HepG2 (cell line): ENCODE measurements around the gene NPTXR. TPM values are rescaled to one million over a fixed set of nuclear protein-coding genes. Genes with fewer than 3 reads are reported as not detected.

Experiments used
- GABPB1 ChIP-seq: IDR thresholded peaks from 2 replicates; pipeline ENCODE4 v1.6.1; 2016; ENCODE audit warnings: mild to moderate bottlenecking, missing genetic modification reagents, moderate library complexity, missing compliant biosample characterization
- HIVEP1 ChIP-seq: sonication (generic); formaldehyde crosslinking; IDR thresholded peaks from 2 replicates; pipeline ENCODE4 v1.4.0; 2020; ENCODE audit warnings: mild to moderate bottlenecking, missing genetic modification reagents
- KAT8 ChIP-seq: IDR thresholded peaks from 2 replicates; pipeline ENCODE4 v1.6.1; 2016; ENCODE audit warnings: missing genetic modification reagents, missing compliant biosample characterization
- MAZ ChIP-seq, 2 experiments: sonication (generic) in 1 of 2; formaldehyde crosslinking in 1 of 2; IDR thresholded peaks; 2 replicates each; pipeline versions ENCODE4 v1.5.0 to v1.6.1; 2012 to 2020; ENCODE audit warnings: low read depth in 2 of 2, mild to moderate bottlenecking in 2 of 2, borderline replicate concordance in 1 of 2, improper control_type of control experiment in 1 of 2, low read length in 1 of 2, missing genetic modification reagents in 1 of 2, moderate library complexity in 1 of 2
- MLLT10 ChIP-seq: sonication (generic); formaldehyde crosslinking; IDR thresholded peaks from 2 replicates; pipeline ENCODE4 v1.4.0; 2020; ENCODE audit warnings: missing genetic modification reagents
- MTF2 ChIP-seq: sonication (generic); formaldehyde crosslinking; IDR thresholded peaks from 2 replicates; pipeline ENCODE4 v1.5.0; 2020; ENCODE audit warnings: missing genetic modification reagents, borderline replicate concordance
- MXI1 ChIP-seq: IDR thresholded peaks from 3 replicates; pipeline ENCODE4 v1.6.1; 2012; ENCODE audit warnings: low read depth, low read length, inconsistent platforms, borderline replicate concordance
- NFYB ChIP-seq: sonication (generic); formaldehyde crosslinking; IDR thresholded peaks from 2 replicates; pipeline ENCODE4 v1.4.0; 2020; ENCODE audit warnings: missing genetic modification reagents
- PHF20 ChIP-seq: sonication (generic); formaldehyde crosslinking; IDR thresholded peaks from 2 replicates; pipeline ENCODE4 v1.5.0; 2020; ENCODE audit warnings: mild to moderate bottlenecking, missing genetic modification reagents
- PHF21A ChIP-seq: sonication (generic); formaldehyde crosslinking; IDR thresholded peaks from 2 replicates; pipeline ENCODE4 v1.5.0; 2020; ENCODE audit warnings: mild to moderate bottlenecking, missing genetic modification reagents
- POLR2G ChIP-seq: fragments of 200-400 bp; formaldehyde crosslinking; IDR thresholded peaks from 2 replicates; pipeline ENCODE4 v1.6.1; 2018; ENCODE audit warnings: mild to moderate bottlenecking, low read depth, low read length, moderate library complexity
- RFXANK ChIP-seq: IDR thresholded peaks from 2 replicates; pipeline ENCODE4 v1.6.1; 2016
- SOX13 ChIP-seq, 3 experiments: fragments of 450-650 bp in 1 of 3; sonication (generic) in 1 of 3; formaldehyde crosslinking in 1 of 3; IDR thresholded peaks in 2 of 3; conservative IDR thresholded peaks in 1 of 3; 2 replicates each; pipeline versions ENCODE4 v1.5.0 to v1.6.1; 2016 to 2020; ENCODE audit warnings: antibody characterized with exemption in 1 of 3, mild to moderate bottlenecking in 1 of 3, missing compliant biosample characterization in 1 of 3, missing genetic modification reagents in 1 of 3, moderate library complexity in 1 of 3
- SRY ChIP-seq: sonication (generic); formaldehyde crosslinking; IDR thresholded peaks from 2 replicates; pipeline ENCODE4 v1.8.0; 2022; ENCODE audit warnings: mild to moderate bottlenecking, missing genetic modification reagents
- STAT5B ChIP-seq: sonication (generic); formaldehyde crosslinking; IDR thresholded peaks from 2 replicates; pipeline ENCODE4 v1.4.0; 2020; ENCODE audit warnings: missing genetic modification reagents
- ZFP90 ChIP-seq: sonication (generic); formaldehyde crosslinking; IDR thresholded peaks from 2 replicates; pipeline ENCODE4 v1.8.0; 2022; ENCODE audit warnings: missing genetic modification reagents, mild to moderate bottlenecking, inconsistent platforms, borderline replicate concordance
- ZFX ChIP-seq: sonication (generic); formaldehyde crosslinking; IDR thresholded peaks from 2 replicates; pipeline ENCODE4 v1.4.0; 2020; ENCODE audit warnings: mild to moderate bottlenecking, low read depth, missing genetic modification reagents, moderate library complexity
- ZNF333 ChIP-seq: sonication (generic); formaldehyde crosslinking; IDR thresholded peaks from 2 replicates; pipeline ENCODE4 v1.4.0; 2020; ENCODE audit warnings: mild to moderate bottlenecking, missing genetic modification reagents, borderline replicate concordance
- ZNF367 ChIP-seq: sonication (generic); formaldehyde crosslinking; IDR thresholded peaks from 2 replicates; pipeline ENCODE4 v1.4.0; 2020; ENCODE audit warnings: missing genetic modification reagents, borderline replicate concordance
- ZNF44 ChIP-seq: sonication (generic); formaldehyde crosslinking; IDR thresholded peaks from 2 replicates; pipeline ENCODE4 v1.5.1; 2020; ENCODE audit warnings: mild to moderate bottlenecking, missing genetic modification reagents
- ZNF446 ChIP-seq: sonication (generic); formaldehyde crosslinking; IDR thresholded peaks from 2 replicates; pipeline ENCODE4 v1.5.0; 2020; ENCODE audit warnings: mild to moderate bottlenecking, missing genetic modification reagents
- polyA plus RNA-seq, 8 experiments: library from polyadenylated mRNA; depleted of rRNA in 3 of 8; stranded (reverse) in 7 of 8; unstranded in 1 of 8; fragments of >200 nt; fragmentation: Illumina TruSeq in 4 of 8; extraction: Trizol in 4 of 8; gene quantifications; 2 replicates each; pipeline versions ENCODE4 v1.2.1 to v1.2.3, GENCODE V29; 2011 to 2016; ENCODE audit warnings: low read depth in 4 of 8, missing spikeins in 1 of 8, mixed read lengths in 1 of 8; ENCODE audit not compliant: insufficient read depth in 1 of 8
- total RNA-seq, 5 experiments: library from RNA; depleted of rRNA; stranded (reverse); fragments of >200 nt; fragmentation: Illumina TruSeq; extraction: Trizol; gene quantifications; 2 replicates each; pipeline ENCODE4 v1.2.3, GENCODE V29; 2016; ENCODE audit warnings: low read depth in 1 of 5
- TF ChIP-seq, protein P1 (sequence below): IDR thresholded peaks from 2 replicates; pipeline ENCODE4 v1.6.1; 2016; ENCODE audit warnings: low read depth, borderline replicate concordance
- TF ChIP-seq, protein P2 (sequence below): sonication (generic); formaldehyde crosslinking; conservative IDR thresholded peaks from 2 replicates; pipeline ENCODE4 v1.8.0; 2022; ENCODE audit warnings: missing genetic modification reagents
- TF ChIP-seq, protein P3 (sequence below): sonication (generic); formaldehyde crosslinking; IDR thresholded peaks from 2 replicates; pipeline ENCODE4 v1.5.0; 2020; ENCODE audit warnings: missing genetic modification reagents
- TF ChIP-seq, protein P4 (sequence below): sonication (generic); formaldehyde crosslinking; IDR thresholded peaks from 2 replicates; pipeline ENCODE4 v1.5.0; 2020; ENCODE audit warnings: missing genetic modification reagents, mild to moderate bottlenecking, borderline replicate concordance
- TF ChIP-seq, protein P5 (sequence below): IDR thresholded peaks from 2 replicates; pipeline ENCODE4 v1.6.1; 2016; ENCODE audit warnings: missing genetic modification reagents, missing compliant biosample characterization

Gene NPTXR
- total and polyA plus RNA-seq, 2 of the 13 experiments (the other 11 are each of a cell fraction or from before 2014, with no cell fraction given), result 2.6 to 4.8 TPM

DNA sequence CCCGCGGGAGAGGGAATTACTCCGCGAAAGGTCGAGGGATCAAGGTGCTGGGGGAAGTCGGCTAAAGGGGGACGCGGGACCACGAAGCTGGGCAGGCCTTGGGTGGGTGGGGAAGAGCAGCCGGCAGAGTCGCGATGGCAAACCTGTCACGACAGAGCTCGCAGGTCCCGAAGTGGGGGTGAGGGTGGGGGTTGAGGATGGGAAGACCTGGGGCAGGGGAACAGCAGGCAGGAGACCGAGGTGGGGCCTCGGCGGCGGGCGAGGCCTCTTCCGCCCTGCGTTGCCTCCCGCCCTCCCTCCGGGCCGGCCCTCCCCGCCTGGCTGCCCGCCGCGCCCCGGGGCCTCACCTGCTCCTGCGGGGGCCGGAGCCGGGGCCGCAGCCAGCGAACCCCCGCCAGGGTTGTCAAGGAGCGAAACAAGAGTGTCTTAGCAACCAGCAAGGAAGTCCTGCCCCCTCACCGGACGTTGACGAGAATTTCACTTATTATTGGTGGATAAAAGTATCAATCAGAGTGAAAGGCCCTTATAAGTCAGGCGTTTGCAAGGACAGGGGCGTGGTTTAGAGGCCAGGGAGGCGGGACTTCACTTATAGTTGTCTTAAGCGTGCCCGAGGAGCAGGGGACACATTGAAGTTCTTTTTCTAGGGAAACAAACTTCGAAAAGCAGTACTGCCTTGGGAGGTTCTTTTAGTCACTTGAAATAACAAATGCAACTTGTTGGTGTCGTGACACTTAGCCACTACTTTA, 49.9 kb downstream of the NPTXR start, which contains the start of gene DNAL4 (continued):
- TF ChIP-seq ZFP90 (CRISPR knock-in tag), result no peak
- TF ChIP-seq, protein P1, sequence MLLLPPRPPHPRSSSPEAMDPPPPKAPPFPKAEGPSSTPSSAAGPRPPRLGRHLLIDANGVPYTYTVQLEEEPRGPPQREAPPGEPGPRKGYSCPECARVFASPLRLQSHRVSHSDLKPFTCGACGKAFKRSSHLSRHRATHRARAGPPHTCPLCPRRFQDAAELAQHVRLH (CRISPR knock-in tag), result no peak
- TF ChIP-seq, protein P2, sequence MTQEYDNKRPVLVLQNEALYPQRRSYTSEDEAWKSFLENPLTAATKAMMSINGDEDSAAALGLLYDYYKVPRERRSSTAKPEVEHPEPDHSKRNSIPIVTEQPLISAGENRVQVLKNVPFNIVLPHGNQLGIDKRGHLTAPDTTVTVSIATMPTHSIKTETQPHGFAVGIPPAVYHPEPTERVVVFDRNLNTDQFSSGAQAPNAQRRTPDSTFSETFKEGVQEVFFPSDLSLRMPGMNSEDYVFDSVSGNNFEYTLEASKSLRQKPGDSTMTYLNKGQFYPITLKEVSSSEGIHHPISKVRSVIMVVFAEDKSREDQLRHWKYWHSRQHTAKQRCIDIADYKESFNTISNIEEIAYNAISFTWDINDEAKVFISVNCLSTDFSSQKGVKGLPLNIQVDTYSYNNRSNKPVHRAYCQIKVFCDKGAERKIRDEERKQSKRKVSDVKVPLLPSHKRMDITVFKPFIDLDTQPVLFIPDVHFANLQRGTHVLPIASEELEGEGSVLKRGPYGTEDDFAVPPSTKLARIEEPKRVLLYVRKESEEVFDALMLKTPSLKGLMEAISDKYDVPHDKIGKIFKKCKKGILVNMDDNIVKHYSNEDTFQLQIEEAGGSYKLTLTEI (CRISPR knock-in tag), result no peak
- peak; percentile 52; the same call in 1 of the 2 replicates for TF ChIP-seq PHF20 (CRISPR knock-in tag)
- TF ChIP-seq STAT5B (CRISPR knock-in tag), result no peak
- TF ChIP-seq RFXANK, result no peak
- peak; percentile 86 for TF ChIP-seq ZFX (CRISPR knock-in tag)
- TF ChIP-seq, protein P3, sequence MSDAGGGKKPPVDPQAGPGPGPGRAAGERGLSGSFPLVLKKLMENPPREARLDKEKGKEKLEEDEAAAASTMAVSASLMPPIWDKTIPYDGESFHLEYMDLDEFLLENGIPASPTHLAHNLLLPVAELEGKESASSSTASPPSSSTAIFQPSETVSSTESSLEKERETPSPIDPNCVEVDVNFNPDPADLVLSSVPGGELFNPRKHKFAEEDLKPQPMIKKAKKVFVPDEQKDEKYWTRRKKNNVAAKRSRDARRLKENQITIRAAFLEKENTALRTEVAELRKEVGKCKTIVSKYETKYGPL, result no peak
- no peak for TF ChIP-seq ZNF367 (CRISPR knock-in tag)
- TF ChIP-seq ZNF333 (CRISPR knock-in tag), result no peak
- TF ChIP-seq, protein P4, sequence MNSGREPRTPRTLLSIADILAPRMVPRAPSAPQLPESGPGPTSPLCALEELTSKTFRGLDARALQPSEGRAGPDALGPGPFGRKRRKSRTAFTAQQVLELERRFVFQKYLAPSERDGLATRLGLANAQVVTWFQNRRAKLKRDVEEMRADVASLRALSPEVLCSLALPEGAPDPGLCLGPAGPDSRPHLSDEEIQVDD (CRISPR knock-in tag), result no peak
- TF ChIP-seq MXI1, result peak; percentile 55; the same call in 1 of the 3 replicates
- TF ChIP-seq MTF2, result no peak
- TF ChIP-seq ZNF44, result no peak
- TF ChIP-seq GABPB1, result peak; percentile 87
- TF ChIP-seq MAZ (IDR thresholded peaks at IDR 0.05; ENCODE audit: borderline replicate concordance, low read depth, low read length), result peak; percentile 74; the same call in 1 of the 2 replicates
- TF ChIP-seq MAZ (CRISPR knock-in tag; IDR thresholded peaks at IDR 0.05; ENCODE audit: low read depth), result peak; percentile 44; the same call in 1 of the 2 replicates
- no peak for TF ChIP-seq PHF21A (CRISPR knock-in tag)
- peak; percentile 87 for TF ChIP-seq NFYB (CRISPR knock-in tag)
- no peak for TF ChIP-seq MLLT10 (CRISPR knock-in tag)
- no peak for TF ChIP-seq SOX13 (IDR thresholded peaks at IDR 0.05)
- 0 out of 4 replicates have a peak, but pooled peaks of 1 of the 2 experiments have one; percentile 23 for TF ChIP-seq SOX13 (CRISPR knock-in tag; conservative IDR thresholded peaks at IDR 0.05 in 1 of 2, IDR thresholded peaks at IDR 0.05 in 1 of 2)
- TF ChIP-seq, protein P5, sequence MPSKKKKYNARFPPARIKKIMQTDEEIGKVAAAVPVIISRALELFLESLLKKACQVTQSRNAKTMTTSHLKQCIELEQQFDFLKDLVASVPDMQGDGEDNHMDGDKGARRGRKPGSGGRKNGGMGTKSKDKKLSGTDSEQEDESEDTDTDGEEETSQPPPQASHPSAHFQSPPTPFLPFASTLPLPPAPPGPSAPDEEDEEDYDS (CRISPR knock-in tag), result peak; percentile 70
- TF ChIP-seq SRY (CRISPR knock-in tag), result 0 out of 2 replicates have a peak, but pooled peaks have one; percentile 63
- peak; percentile 48; the same call in 1 of the 2 replicates for TF ChIP-seq POLR2G
- no peak for TF ChIP-seq ZNF446 (CRISPR knock-in tag)
- no peak for TF ChIP-seq HIVEP1 (CRISPR knock-in tag)
- TF ChIP-seq KAT8, result peak; percentile 45
